Islet precursor cell (in vitro differentiated cells): ENCODE data around the gene NCOA5.

Source experiments
- DNase-seq: peaks from one replicate; pipeline ENCODE4 v3.0.0-alpha.2; 2018

Gene NCOA5

GRCh38 chr20:46058599-46059281, 31.0 kb downstream of the NCOA5 start:
- peak; percentile 68 for DNase-seq

- DNase-seq = peak; percentile 75
Measured at GRCh38 chr20:46057856-46058598, 31.7 kb downstream of the NCOA5 start.

GRCh38 chr20:46056970-46057855, 32.5 kb downstream of the NCOA5 start:
- DNase-seq = peak; percentile 81

- peak; percentile 35 for DNase-seq
Measured at GRCh38 chr20:46056027-46056833, 33.5 kb downstream of the NCOA5 start.

DNA sequence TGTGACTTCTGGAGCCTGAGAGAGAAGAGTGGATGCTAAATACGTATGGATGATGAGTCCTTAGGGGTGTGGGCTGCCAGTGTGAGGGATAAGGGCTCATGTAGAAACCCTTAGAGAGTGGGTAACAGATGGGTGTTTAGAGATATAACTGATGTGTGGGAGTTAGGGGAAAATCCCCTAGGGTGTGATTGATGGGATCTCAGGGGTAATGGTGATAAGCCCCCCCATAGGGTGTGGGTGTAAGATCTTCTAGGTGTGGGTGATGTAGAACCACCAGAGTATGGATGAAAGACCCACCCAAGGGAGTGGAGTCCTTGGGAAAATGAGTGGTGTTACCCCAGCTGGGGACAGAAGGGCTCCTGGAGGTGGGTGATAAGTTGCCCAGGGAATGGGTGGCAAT, 34.5 kb downstream of the NCOA5 start:
- no peak for DNase-seq

DNA sequence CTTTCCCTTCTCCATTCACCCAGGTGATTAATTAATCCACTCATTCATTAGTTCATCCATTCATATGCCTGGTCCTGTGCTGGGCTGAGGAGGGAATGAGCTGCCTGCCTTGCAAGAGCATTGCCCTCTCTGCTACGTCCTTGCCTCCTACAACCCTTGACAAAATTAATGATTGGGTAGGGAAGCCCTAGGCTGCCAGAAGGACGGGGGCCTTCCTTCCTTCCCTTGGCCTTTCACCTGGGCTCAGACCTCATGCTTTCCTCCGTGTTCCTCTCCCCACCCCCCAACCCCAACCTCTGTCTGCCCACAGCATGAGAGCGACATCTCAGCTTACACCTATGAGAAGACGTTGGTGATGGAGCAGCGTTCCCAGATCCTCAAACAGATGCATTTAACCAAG, 35.2 kb downstream of the NCOA5 start:
- no peak for DNase-seq

DNA sequence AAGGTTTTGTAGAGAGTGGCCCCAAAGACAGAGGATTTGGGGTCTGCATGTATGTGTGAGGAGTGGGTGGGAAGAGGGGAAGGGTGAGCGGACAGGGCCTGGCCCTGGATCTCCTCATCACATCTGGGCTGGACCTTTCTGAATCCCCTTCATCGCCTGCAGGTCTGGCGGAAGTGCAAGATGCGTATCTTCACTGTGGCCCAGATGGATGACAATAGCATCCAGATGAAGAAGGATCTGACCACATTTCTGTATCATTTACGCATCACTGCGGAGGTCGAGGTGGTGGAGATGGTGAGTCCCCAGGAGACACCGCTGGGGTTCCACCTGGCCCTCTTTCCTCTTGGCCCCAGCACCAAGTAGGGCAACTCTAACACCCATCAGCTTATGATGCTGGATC, 36.3 kb downstream of the NCOA5 start:
- no peak for DNase-seq

DNA sequence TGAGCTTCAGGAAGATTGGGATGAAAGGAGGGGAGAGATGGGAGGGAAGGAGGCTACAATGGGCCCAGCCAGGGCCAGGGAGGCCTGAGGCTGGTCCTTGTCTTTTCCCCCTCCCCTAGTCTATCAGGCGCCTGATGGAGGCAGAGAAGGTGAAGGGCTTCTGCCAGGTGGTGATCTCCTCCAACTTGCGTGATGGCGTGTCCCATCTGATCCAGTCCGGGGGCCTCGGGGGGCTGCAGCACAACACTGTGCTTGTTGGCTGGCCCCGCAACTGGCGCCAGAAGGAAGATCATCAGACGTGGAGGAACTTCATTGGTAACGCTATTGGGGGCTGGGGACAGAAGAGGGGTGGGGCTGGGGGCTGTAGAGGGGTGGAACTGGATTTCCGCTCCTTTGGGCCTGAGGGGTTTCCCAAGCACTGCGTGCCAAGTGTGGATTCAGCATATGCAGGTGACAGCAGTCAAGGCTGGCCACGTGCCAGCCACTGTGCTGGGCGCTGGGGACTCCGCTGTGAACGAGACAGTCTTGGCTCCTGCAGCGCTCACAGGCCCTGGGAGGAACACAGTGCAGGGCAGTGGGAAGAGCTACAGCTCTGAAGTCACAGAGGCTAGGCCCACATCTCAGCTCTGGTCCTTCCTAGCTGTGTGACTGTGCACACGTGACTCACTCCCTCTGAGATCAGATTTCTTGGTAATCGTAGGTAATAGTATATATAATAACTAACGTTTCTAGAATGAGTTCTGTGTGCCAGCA, 38.0 kb downstream of the NCOA5 start:
- no peak for DNase-seq

GRCh38 chr20:46050885-46051284, 38.9 kb downstream of the NCOA5 start:
- DNase-seq = no peak

GRCh38 chr20:46050444-46050843, 39.3 kb downstream of the NCOA5 start:
- DNase-seq = no peak

DNA sequence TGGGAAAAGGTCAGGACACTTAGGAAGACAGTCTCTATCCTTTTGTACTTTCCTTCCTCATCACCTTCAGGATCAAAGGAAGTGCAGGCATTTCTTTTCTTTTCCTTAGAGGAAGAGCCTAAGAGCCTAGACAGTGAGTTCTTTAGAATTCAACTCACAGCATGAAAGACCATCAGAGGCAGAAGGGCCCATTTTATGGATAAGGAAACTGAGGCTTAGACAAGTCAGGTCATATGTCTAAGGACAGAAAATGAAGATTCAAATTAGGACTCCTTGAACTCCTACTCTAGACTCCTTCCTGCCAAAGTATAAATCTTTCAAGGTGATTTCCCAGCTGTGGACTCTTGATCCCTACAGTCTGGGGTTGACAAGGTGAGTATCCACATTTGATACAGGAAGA, 39.9 kb downstream of the NCOA5 start:
- DNase-seq = no peak

GRCh38 chr20:46049190-46049589, 40.6 kb downstream of the NCOA5 start:
- no peak for DNase-seq

GRCh38 chr20:46047821-46048220, 41.9 kb downstream of the NCOA5 start:
- DNase-seq = no peak

- no peak for DNase-seq
Measured at GRCh38 chr20:46046588-46047310, 43.0 kb downstream of the NCOA5 start.

DNA sequence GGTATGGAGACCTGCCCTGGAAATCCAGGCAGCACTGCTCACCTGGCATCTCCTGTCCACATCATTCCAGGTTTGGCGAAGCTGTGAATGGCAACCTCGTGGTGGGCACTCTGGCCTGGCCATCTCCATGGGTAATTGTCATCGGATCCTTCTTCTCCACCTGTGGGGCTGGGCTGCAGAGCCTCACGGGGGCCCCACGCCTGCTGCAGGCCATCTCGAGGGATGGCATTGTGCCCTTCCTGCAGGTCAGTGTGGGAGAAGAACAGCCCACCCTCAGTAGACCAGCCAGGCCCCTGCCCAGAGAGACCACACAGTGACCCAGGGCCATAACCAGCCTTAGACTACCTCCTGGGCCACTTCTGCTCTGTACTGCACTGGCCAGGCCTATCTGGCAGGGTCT, 44.9 kb downstream of the NCOA5 start:
- no peak for DNase-seq

- no peak for DNase-seq
Measured at GRCh38 chr20:46043556-46043955, 46.2 kb downstream of the NCOA5 start.

DNA sequence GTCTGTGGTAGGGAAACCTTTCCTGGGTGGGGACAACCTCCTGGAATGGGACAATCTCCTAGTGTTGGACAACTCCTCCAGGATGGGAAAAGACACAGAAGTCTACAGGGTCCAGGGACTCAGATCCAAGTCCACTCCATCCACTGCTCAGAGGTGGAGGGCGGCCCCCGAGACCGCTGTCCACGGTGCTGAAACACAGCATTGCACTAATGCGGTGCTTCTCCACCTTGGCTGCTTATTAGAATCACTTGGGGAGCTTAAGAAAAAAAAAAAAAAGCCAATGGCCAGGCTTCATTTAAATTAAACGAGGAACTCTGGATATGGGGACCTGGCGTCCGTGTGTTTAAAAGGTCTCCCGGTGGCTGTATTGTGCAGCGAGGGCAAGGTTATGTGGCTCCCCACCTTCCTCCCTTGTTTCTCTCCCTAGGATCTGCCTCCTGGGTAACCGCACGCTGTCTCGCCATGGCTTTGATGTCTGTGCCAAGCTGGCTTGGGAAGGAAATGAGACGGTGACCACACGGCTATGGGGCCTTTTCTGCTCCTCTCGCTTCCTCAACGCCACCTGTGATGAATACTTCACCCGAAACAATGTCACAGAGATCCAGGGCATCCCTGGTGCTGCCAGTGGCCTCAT, 48.7 kb downstream of the NCOA5 start:
- peak; percentile 84 for DNase-seq

DNA sequence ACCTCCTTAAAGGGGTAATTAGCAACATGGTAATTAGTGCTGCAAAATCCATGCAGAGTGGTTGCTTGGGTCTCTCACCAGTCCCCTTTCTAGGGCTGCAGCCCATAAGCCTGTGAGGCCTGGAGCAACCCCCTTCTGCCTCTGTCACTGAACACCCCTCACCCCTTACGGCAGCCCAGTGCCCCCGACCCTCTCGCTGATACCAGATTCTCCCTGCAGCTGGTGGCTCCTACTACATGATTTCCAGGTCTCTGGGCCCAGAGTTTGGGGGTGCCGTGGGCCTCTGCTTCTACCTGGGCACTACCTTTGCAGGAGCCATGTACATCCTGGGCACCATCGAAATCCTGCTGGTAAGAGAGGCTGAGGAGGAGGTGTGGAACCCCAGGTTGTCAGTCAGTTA, 52.7 kb downstream of the NCOA5 start:
- no peak for DNase-seq

- DNase-seq = no peak
Measured at GRCh38 chr20:46036370-46036769, 53.4 kb downstream of the NCOA5 start.

DNA sequence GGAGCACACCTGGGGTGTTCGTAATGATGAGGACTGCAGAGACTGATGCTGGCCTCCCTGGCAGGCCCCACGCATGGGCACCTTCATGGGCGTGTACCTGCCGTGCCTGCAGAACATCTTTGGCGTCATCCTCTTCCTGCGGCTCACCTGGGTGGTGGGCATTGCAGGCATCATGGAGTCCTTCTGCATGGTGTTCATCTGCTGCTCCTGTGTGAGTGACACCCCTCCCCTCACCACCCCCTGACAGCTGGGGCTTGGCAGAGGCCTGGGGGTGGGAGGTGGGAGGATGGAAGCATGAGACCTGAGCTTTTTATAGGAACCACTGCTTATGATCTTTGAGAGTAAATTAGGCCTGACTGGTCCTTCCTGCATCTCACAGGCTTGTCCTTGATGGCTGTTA, 54.0 kb downstream of the NCOA5 start:
- DNase-seq = no peak

DNA sequence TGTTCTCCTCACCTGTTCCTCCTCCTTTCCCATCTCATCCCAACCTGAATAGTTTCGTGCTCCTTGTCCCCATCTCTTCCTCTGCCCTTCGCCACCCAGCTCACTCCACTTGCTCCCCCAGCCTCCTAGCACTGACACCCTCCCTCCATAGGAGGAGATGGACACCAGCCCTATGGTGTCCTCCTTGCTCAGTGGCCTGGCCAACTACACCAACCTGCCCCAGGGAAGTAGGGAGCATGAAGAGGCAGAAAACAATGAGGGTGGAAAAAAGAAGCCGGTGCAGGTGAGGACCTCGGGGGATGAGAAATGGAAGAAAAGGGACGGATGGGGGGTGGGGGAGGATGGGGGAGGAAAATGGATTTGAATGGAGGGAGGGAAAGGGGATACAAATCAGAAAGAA, 54.5 kb downstream of the NCOA5 start:
- no peak for DNase-seq
